ENCODE measurements around the gene KRT2.

GRCh38 chr12:52692254-52692653 lies 40.2 kb upstream of the KRT2 start:
- TF ChIP-seq YY1 (IDR thresholded peaks at IDR 0.05; ENCODE audit: insufficient read depth, insufficient read length) (no peak), ZNF274 (IDR thresholded peaks at IDR 0.05; ENCODE audit: low read depth, low read length) (no peak)
